ES-I3 (cell line): Measurements from ENCODE around the gene GGA2.

Source experiments
- H3K36me3 ChIP-seq: 2 replicates; pipeline ENCODE4 v1.6.1; 2013; ENCODE audit warnings: mild to moderate bottlenecking, low read length, control low read depth, moderate library complexity; ENCODE audit not compliant: insufficient read depth
- H3K4me1 ChIP-seq: 2 replicates; pipeline ENCODE4 v1.6.1; 2013; ENCODE audit warnings: mild to moderate bottlenecking, control low read depth, low read length; ENCODE audit not compliant: insufficient read depth
- H3K9ac ChIP-seq: 2 replicates; pipeline ENCODE4 v1.6.1; 2013; ENCODE audit warnings: low read depth, mild to moderate bottlenecking, low read length, moderate library complexity
- H3K9me3 ChIP-seq: 2 replicates; pipeline ENCODE4 v1.6.1; 2013; ENCODE audit warnings: mild to moderate bottlenecking, low read length, moderate library complexity; ENCODE audit not compliant: control insufficient read depth, insufficient read depth

The GGA2 gene

GRCh38 chr16:23534868-23535860 lies 24.9 kb upstream of the GGA2 start:
- Histone ChIP-seq H3K36me3 (peaks cover 24% of the 10 kb centered on the region), H3K9me3 (no peaks in the 10 kb centered on the region), H3K4me1 (no peaks in the 10 kb centered on the region), H3K9ac (no peak overlapping the region)

- Histone ChIP-seq H3K9ac (no peak overlapping the region), H3K9me3 (no peaks in the 10 kb centered on the region), H3K4me1 (no peaks in the 10 kb centered on the region), H3K36me3 (peaks cover 26% of the 10 kb centered on the region)
These were observed 22.2 kb upstream of the GGA2 start for GRCh38 chr16:23532448-23532847.

GRCh38 chr16:23530062-23530461 lies 19.8 kb upstream of the GGA2 start:
- Histone ChIP-seq H3K9me3 (no peaks in the 10 kb centered on the region), H3K9ac (no peak overlapping the region), H3K36me3 (peaks cover 18% of the 10 kb centered on the region), H3K4me1 (no peaks in the 10 kb centered on the region)

- no peaks in the 10 kb centered on the region for H3K9me3 ChIP-seq
- no peak overlapping the region for H3K9ac ChIP-seq
- peaks cover 19% of the 10 kb centered on the region; the same call in 1 of the 2 replicates for H3K36me3 ChIP-seq
- H3K4me1 ChIP-seq = no peaks in the 10 kb centered on the region
These were observed 18.5 kb upstream of the GGA2 start for GRCh38 chr16:23528644-23529310.

- Histone ChIP-seq H3K9me3 (no peaks in the 10 kb centered on the region), H3K9ac (no peak overlapping the region), H3K36me3 (peaks cover 21% of the 10 kb centered on the region; the same call in 1 of the 2 replicates), H3K4me1 (no peaks in the 10 kb centered on the region)
These were observed 17.8 kb upstream of the GGA2 start for GRCh38 chr16:23527961-23528643.

- Histone ChIP-seq H3K9me3 (no peaks in the 10 kb centered on the region), H3K9ac (no peak overlapping the region), H3K36me3 (peaks cover 18% of the 10 kb centered on the region; the same call in 1 of the 2 replicates), H3K4me1 (no peaks in the 10 kb centered on the region)
These were observed 14.6 kb upstream of the GGA2 start for GRCh38 chr16:23524886-23525285.

GRCh38 chr16:23523876-23524385 lies 13.6 kb upstream of the GGA2 start:
- no peaks in the 10 kb centered on the region for H3K9me3 ChIP-seq
- H3K9ac ChIP-seq = no peak overlapping the region
- H3K36me3 ChIP-seq = peaks cover 18% of the 10 kb centered on the region; the same call in 1 of the 2 replicates
- no peaks in the 10 kb centered on the region for H3K4me1 ChIP-seq

- Histone ChIP-seq H3K4me1 (no peaks in the 10 kb centered on the region), H3K36me3 (peaks cover 16% of the 10 kb centered on the region; the same call in 1 of the 2 replicates), H3K9ac (no peak overlapping the region), H3K9me3 (no peaks in the 10 kb centered on the region)
These were observed 13.0 kb upstream of the GGA2 start for GRCh38 chr16:23523321-23523720.

- H3K36me3 ChIP-seq = peaks cover 16% of the 10 kb centered on the region; the same call in 1 of the 2 replicates
- no peaks in the 10 kb centered on the region for H3K9me3 ChIP-seq
- no peak overlapping the region for H3K9ac ChIP-seq
- no peaks in the 10 kb centered on the region for H3K4me1 ChIP-seq
These were observed 11.7 kb upstream of the GGA2 start for GRCh38 chr16:23521965-23522364.

- no peak overlapping the region for H3K9ac ChIP-seq
- H3K36me3 ChIP-seq = peaks cover 16% of the 10 kb centered on the region; the same call in 1 of the 2 replicates
- no peaks in the 10 kb centered on the region for H3K4me1 ChIP-seq
- H3K9me3 ChIP-seq = no peaks in the 10 kb centered on the region
These were observed 10.9 kb upstream of the GGA2 start for GRCh38 chr16:23521037-23521743.

GRCh38 chr16:23520500-23520899 lies 10.2 kb upstream of the GGA2 start:
- H3K4me1 ChIP-seq = no peaks in the 10 kb centered on the region
- peaks cover 16% of the 10 kb centered on the region; the same call in 1 of the 2 replicates for H3K36me3 ChIP-seq
- H3K9ac ChIP-seq = no peak overlapping the region
- no peaks in the 10 kb centered on the region for H3K9me3 ChIP-seq

GRCh38 chr16:23519282-23519681 lies 9.0 kb upstream of the GGA2 start:
- no peak overlapping the region for H3K9ac ChIP-seq
- H3K4me1 ChIP-seq = no peaks in the 10 kb centered on the region
- H3K36me3 ChIP-seq = peaks cover 14% of the 10 kb centered on the region; the same call in 1 of the 2 replicates
- no peaks in the 10 kb centered on the region for H3K9me3 ChIP-seq

- Histone ChIP-seq H3K4me1 (no peaks in the 10 kb centered on the region), H3K36me3 (peaks cover 6% of the 10 kb centered on the region; the same call in 1 of the 2 replicates), H3K9ac (no peak overlapping the region), H3K9me3 (no peaks in the 10 kb centered on the region)
These were observed 8.2 kb upstream of the GGA2 start for GRCh38 chr16:23518435-23518891.
